Measurements from ENCODE around the gene SGCD. TPM values are rescaled to one million over a fixed set of nuclear protein-coding genes. Genes with fewer than 3 reads are reported as not detected.

Gene SGCD
- total RNA-seq, 1 donor from 2014 or later, result 7.5 TPM

DNA sequence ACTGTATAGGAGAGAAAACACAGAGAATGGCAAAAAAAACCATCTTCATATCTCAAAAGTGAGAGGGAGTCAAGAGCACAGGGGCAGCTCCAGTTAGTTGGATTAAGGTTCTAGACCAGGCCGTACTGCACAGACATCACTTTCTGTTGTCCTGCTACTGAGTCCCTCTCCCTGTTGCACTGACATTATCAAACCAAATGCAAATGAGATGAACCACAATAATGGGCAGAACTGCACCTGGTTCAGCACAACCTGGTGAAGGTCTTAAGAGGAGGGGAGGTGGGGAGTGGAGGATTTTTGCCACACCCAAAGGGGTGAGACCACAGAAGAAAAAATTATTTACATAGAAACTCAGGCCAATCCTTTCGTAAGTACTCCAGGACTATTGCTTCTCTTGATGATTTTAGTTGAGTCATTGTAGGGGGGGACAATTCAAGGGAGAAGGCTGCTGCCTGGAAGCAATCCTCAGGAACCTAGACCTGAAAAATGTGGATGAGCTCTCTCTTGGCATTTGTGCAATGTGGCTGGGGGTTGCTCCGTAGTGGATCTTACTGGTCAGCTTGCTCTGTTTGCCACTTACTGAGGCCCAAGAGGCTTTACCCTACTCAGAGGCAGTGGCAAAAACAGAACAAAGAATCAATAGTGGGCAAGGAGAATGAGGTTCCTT is 428.6 kb downstream of the SGCD start:
- H3K27ac ChIP-seq, result no peak overlapping the region
- ATAC-seq (no peak), DNase-seq (no peak)
- intact Hi-C loops (cut with DNase I), result no loop called here
- H3K36me3 ChIP-seq, result no peaks in the 10 kb centered on the region
- H3K4me3 ChIP-seq, result no peak overlapping the region
- H3K4me1 ChIP-seq, result no peaks in the 10 kb centered on the region
- TF ChIP-seq, protein P1, sequence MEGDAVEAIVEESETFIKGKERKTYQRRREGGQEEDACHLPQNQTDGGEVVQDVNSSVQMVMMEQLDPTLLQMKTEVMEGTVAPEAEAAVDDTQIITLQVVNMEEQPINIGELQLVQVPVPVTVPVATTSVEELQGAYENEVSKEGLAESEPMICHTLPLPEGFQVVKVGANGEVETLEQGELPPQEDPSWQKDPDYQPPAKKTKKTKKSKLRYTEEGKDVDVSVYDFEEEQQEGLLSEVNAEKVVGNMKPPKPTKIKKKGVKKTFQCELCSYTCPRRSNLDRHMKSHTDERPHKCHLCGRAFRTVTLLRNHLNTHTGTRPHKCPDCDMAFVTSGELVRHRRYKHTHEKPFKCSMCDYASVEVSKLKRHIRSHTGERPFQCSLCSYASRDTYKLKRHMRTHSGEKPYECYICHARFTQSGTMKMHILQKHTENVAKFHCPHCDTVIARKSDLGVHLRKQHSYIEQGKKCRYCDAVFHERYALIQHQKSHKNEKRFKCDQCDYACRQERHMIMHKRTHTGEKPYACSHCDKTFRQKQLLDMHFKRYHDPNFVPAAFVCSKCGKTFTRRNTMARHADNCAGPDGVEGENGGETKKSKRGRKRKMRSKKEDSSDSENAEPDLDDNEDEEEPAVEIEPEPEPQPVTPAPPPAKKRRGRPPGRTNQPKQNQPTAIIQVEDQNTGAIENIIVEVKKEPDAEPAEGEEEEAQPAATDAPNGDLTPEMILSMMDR (IDR thresholded peaks at IDR 0.05), result no peak
- no peaks in the 10 kb centered on the region for H3K9me3 ChIP-seq
- no peaks in the 10 kb centered on the region for H3K27me3 ChIP-seq

DNA sequence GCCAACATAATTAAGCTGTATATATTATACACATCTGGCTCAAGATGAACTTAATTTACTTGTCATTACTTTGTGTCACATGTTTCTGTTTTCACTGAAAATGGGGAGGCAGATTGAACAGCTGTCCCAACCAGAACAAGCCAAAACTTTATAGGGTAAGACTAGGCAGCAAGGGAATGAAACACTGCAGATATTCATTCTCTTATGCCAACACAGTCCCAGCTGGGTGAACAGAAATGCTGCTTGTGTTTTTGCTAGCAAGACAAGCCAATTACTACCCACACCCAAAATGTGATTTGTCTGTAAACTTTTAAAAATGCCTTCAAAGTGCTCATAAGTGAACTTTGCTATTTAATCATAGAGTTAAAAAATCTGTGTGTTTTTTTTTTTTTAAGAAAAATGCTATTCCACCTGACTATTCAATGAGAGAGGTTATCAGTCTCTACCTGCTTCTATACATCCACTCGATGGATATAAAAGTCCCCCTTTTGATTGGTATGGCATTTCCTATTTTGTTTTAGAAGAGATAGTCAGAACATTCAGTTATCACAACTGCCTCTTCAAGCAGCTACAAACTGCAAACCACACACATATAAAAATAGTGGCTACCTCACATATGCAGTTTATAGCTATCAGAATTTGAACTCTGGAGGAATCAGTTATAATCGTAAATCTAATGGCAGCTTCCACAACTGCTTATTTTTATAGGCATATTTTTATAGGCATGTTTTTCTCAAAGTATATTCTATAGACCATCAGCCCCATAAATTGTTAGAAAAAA is 431.2 kb downstream of the SGCD start:
- DNase-seq (no peak), ATAC-seq (no peak)
- H3K4me3 ChIP-seq, result no peak overlapping the region
- no peaks in the 10 kb centered on the region for H3K9me3 ChIP-seq
- no peak overlapping the region for H3K27ac ChIP-seq
- H3K36me3 ChIP-seq, result no peaks in the 10 kb centered on the region
- intact Hi-C loops (cut with DNase I), result no loop called here
- no peaks in the 10 kb centered on the region for H3K27me3 ChIP-seq
- H3K4me1 ChIP-seq, result no peaks in the 10 kb centered on the region
- TF ChIP-seq, protein P1 (IDR thresholded peaks at IDR 0.05), result no peak

- Histone ChIP-seq H3K27me3 (no peaks in the 10 kb centered on the region), H3K4me1 (no peaks in the 10 kb centered on the region), H3K9me3 (no peaks in the 10 kb centered on the region), H3K36me3 (no peaks in the 10 kb centered on the region), H3K4me3 (no peak overlapping the region), H3K27ac (no peak overlapping the region)
- TF ChIP-seq, protein P1 (IDR thresholded peaks at IDR 0.05), result no peak
- DNase-seq, result no peak
- no peak for ATAC-seq
- intact Hi-C loops (cut with DNase I), result no loop called here
Measured at GRCh38 chr5:156759156-156759555, 432.2 kb downstream of the SGCD start.

DNA sequence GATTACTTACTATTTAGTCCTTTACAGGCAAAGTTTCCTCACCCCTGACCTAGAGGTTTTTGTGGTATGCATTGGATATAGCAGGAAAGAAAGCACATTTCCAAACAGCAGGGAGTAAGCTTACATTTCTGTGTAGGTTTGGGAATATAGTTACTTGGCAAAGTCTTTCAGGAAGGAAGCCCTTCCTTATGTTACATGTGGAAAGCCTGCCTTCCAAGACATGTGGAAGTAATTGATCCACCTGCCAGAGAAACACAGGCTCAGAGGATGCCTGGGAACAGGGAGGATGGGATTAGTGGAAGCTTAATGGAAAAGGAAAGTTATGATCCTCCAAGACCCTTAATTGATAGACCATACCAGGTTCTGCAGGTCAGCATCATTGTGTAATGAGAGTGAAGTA is 435.8 kb downstream of the SGCD start:
- DNase-seq, result no peak
- TF ChIP-seq, protein P1 (IDR thresholded peaks at IDR 0.05), result no peak
- H3K4me3 ChIP-seq, result no peak overlapping the region
- intact Hi-C loops (cut with DNase I), result no loop called here
- no peak overlapping the region for H3K27ac ChIP-seq
- no peak for ATAC-seq
- H3K36me3 ChIP-seq, result no peaks in the 10 kb centered on the region
- no peaks in the 10 kb centered on the region for H3K9me3 ChIP-seq
- H3K27me3 ChIP-seq, result no peaks in the 10 kb centered on the region
- no peaks in the 10 kb centered on the region for H3K4me1 ChIP-seq

DNA sequence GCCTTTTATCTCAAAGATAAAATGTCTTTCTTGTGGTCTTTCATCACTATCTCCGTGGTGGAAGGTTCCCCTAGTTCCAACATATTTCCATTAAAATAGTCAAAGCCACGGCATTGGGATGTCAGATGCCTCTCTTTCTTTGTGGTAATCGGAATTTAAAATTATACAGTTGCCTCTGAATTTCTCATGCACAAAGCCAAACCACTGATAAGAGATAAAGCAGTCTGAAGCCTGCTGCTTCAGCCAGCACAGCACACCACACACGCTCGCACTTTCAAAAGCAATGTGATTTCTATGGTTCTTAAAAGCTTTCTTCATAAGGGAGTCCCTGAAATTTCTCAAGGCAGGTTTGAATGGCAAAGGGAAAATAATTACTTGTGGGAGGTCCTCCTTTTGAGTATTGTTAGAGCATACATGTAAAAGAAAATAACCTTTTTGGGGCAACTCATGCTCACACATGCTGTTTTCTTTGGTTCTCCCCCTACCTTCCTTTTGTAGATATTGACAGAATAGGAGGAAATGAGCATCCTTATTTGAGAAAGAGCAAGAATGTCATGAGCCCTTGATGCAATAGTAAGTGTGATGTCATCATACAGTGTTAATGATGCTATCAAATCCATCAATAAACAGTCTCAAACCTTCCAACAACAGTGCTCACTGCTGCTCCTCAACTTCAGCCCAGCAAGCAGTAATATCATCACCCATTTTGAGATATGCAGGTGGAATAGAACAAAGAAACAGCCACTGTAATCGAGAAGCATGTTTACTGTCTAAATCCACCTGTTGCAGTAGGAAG is 437.4 kb downstream of the SGCD start:
- Histone ChIP-seq H3K9me3 (no peaks in the 10 kb centered on the region), H3K36me3 (no peaks in the 10 kb centered on the region), H3K27ac (no peak overlapping the region), H3K4me1 (no peaks in the 10 kb centered on the region), H3K27me3 (no peaks in the 10 kb centered on the region), H3K4me3 (no peak overlapping the region)
- no peak for DNase-seq
- TF ChIP-seq, protein P1 (IDR thresholded peaks at IDR 0.05), result no peak
- ATAC-seq, result no peak
- intact Hi-C loops (cut with DNase I), result no loop called here

Data from upper lobe of right lung (tissue), 1 donor.